Breast epithelium (tissue), 4 donors: ENCODE data around the gene TMEM43. TPM values are rescaled to one million over a fixed set of nuclear protein-coding genes. Genes with fewer than 3 reads are reported as not detected.

Source experiments
- DNase-seq, 2 donors: peaks; one replicate each; pipeline ENCODE4 v3.0.0-alpha.2; 2019; ENCODE audit warnings: low spot score in 2 of 2
- H3K27ac ChIP-seq, 2 donors: fragments of 200-600 bp; sonication (generic) in 1 of 2; one replicate each; pipeline ENCODE4 v1.5.1; 2016 to 2019; ENCODE audit warnings: mild to moderate bottlenecking in 1 of 2
- H3K27me3 ChIP-seq, 2 donors: fragments of 200-600 bp; sonication (generic) in 1 of 2; one replicate each; pipeline versions ENCODE4 v1.5.1 to v1.6.0; 2017 to 2019; ENCODE audit warnings: control low read depth in 1 of 2, mild to moderate bottlenecking in 1 of 2
- H3K36me3 ChIP-seq: fragments of 200-600 bp; one replicate; pipeline ENCODE4 v1.5.1; 2019
- H3K4me1 ChIP-seq, 2 donors: fragments of 200-600 bp; sonication (generic); one replicate each; pipeline ENCODE4 v1.5.1; 2016 to 2019; ENCODE audit warnings: control low read depth in 1 of 2
- H3K4me3 ChIP-seq, 3 donors: fragments of 200-600 bp; sonication (generic); 1 replicate in 2 of 3; 2 replicates in 1 of 3; pipeline ENCODE4 v1.5.1; 2016 to 2019; ENCODE audit warnings: mild to moderate bottlenecking in 3 of 3, moderate library complexity in 2 of 3
- H3K9me3 ChIP-seq, 2 donors: fragments of 200-600 bp; sonication (generic) in 1 of 2; one replicate each; pipeline ENCODE4 v1.5.1; 2016 to 2019; ENCODE audit warnings: control low read depth in 1 of 2
- POLR2A ChIP-seq: fragments of 450-650 bp; IDR thresholded peaks from one replicate; pipeline ENCODE4 v1.6.1; 2016; ENCODE audit warnings: antibody characterized with exemption, mild to moderate bottlenecking, moderate library complexity
- POLR2AphosphoS5 ChIP-seq, 3 donors: sonication (generic); formaldehyde crosslinking; IDR thresholded peaks; one replicate each; pipeline ENCODE4 v1.6.1; 2017; ENCODE audit warnings: antibody characterized with exemption in 3 of 3
- intact Hi-C: fragments of 100-400 bp; cut with DNase I; formaldehyde crosslinking; loops from one replicate; pipeline ENCODE4 v1.15.1; 2023; ENCODE audit warnings: low total_unique reads
- total RNA-seq, 3 donors: library from RNA; depleted of rRNA; stranded (reverse); fragments of >200 nt; gene quantifications; one replicate each; pipeline ENCODE4 v1.1.0, GENCODE V29; 2016
- TF ChIP-seq, protein P1 (sequence below), 3 donors: fragments of 450-650 bp; IDR thresholded peaks; one replicate each; pipeline ENCODE4 v1.5.1; 2016 to 2017; ENCODE audit warnings: antibody characterized with exemption in 3 of 3, mild to moderate bottlenecking in 3 of 3, moderate library complexity in 3 of 3

TMEM43 gene
- total RNA-seq, 3 donors from 2014 or later: 90.5 to 170 (median 93.4) TPM

- H3K9me3 ChIP-seq: no peaks in the 10 kb centered on the region
- H3K27me3 ChIP-seq: no peaks in the 10 kb centered on the region
- peaks cover 8% of the 10 kb centered on the region for H3K36me3 ChIP-seq
- H3K4me3 ChIP-seq: no peak overlapping the region
- DNase-seq: no peak
- intact Hi-C loops: no loop called here
- TF ChIP-seq, protein P1, sequence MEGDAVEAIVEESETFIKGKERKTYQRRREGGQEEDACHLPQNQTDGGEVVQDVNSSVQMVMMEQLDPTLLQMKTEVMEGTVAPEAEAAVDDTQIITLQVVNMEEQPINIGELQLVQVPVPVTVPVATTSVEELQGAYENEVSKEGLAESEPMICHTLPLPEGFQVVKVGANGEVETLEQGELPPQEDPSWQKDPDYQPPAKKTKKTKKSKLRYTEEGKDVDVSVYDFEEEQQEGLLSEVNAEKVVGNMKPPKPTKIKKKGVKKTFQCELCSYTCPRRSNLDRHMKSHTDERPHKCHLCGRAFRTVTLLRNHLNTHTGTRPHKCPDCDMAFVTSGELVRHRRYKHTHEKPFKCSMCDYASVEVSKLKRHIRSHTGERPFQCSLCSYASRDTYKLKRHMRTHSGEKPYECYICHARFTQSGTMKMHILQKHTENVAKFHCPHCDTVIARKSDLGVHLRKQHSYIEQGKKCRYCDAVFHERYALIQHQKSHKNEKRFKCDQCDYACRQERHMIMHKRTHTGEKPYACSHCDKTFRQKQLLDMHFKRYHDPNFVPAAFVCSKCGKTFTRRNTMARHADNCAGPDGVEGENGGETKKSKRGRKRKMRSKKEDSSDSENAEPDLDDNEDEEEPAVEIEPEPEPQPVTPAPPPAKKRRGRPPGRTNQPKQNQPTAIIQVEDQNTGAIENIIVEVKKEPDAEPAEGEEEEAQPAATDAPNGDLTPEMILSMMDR (IDR thresholded peaks at IDR 0.05): no peak
- TF ChIP-seq POLR2AphosphoS5 (IDR thresholded peaks at IDR 0.05) (no peak), POLR2A (no peak)
- peak overlapping the region in 1 of 2 donors; percentile 41 for H3K27ac ChIP-seq
- H3K4me1 ChIP-seq: peaks cover 4 to 5% of the 10 kb centered on the region in 2 donors
Measured at GRCh38 chr3:14138109-14138877, 13.4 kb downstream of the TMEM43 start.

GRCh38 chr3:14138878-14139655 lies 14.2 kb downstream of the TMEM43 start:
- Histone ChIP-seq H3K27me3 (no peaks in the 10 kb centered on the region), H3K4me1 (peaks cover 8% of the 10 kb centered on the region in 2 donors), H3K4me3 (no peak overlapping the region), H3K36me3 (peaks cover under 1% of the 10 kb centered on the region), H3K9me3 (no peaks in the 10 kb centered on the region), H3K27ac (peak overlapping the region in 1 of 2 donors; percentile 32)
- DNase-seq: no peak
- TF ChIP-seq POLR2A (no peak), POLR2AphosphoS5 (IDR thresholded peaks at IDR 0.05) (no peak)
- TF ChIP-seq, protein P1 (IDR thresholded peaks at IDR 0.05): no peak
- intact Hi-C loops: no loop called here

DNA sequence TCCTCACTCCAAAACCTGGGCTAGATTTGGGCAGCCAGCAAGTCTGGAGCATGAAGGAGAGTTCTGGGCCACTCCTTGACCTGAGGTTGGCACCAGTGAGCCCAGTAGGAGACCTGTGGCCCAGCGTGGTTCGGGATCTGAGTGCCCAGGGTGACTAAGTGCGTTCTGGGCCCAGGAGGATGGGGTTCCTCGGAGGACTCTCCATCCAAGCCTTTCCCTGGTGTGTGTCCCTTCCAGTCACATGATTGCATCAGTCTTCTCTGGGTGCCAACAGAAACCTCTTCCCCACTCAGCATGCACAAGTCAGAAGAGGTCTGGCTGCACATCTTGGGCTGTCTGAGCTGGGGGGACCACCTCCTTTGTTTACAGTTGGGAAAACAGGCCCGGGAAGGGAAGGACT lies 14.9 kb downstream of the TMEM43 start:
- no peak for DNase-seq
- no peaks in the 10 kb centered on the region for H3K9me3 ChIP-seq
- peaks cover 11% of the 10 kb centered on the region in 2 donors for H3K4me1 ChIP-seq
- no peak overlapping the region for H3K4me3 ChIP-seq
- TF ChIP-seq POLR2AphosphoS5 (IDR thresholded peaks at IDR 0.05) (no peak), POLR2A (no peak)
- TF ChIP-seq, protein P1 (IDR thresholded peaks at IDR 0.05): no peak
- H3K36me3 ChIP-seq: no peaks in the 10 kb centered on the region
- H3K27me3 ChIP-seq: no peaks in the 10 kb centered on the region
- intact Hi-C loops: no loop called here
- H3K27ac ChIP-seq: peak overlapping the region in 1 of 2 donors; percentile 1

DNA sequence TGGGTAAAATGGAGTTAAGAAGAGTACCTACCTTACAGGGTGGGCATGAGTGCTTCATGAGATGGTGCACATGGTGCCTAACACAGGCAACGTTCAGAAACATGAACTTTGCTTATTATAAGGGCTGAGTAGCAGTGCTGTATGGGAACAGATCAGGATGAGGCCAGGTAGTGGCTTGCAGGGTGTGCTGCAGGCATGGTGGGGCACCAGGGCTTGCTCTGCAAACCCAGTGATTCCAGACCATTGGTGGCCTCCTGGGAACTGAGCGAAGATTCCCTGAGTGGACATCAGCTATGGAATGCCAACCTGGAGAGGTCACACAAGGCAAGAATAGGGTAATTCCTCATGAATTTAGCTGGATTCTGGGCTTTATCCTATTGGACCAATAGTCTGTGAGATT lies 15.8 kb downstream of the TMEM43 start:
- peak overlapping the region; percentile 41 to 91 for H3K27ac ChIP-seq
- no peaks in the 10 kb centered on the region for H3K9me3 ChIP-seq
- intact Hi-C loops: no loop called here
- H3K36me3 ChIP-seq: no peaks in the 10 kb centered on the region
- H3K4me3 ChIP-seq: no peak overlapping the region
- TF ChIP-seq POLR2AphosphoS5 (IDR thresholded peaks at IDR 0.05) (no peak), POLR2A (no peak)
- TF ChIP-seq, protein P1 (IDR thresholded peaks at IDR 0.05): no peak
- H3K4me1 ChIP-seq: peaks cover 19% of the 10 kb centered on the region in 2 donors
- no peak for DNase-seq
- H3K27me3 ChIP-seq: no peaks in the 10 kb centered on the region

GRCh38 chr3:14141144-14141543 lies 16.3 kb downstream of the TMEM43 start:
- Histone ChIP-seq H3K9me3 (no peaks in the 10 kb centered on the region), H3K27me3 (no peaks in the 10 kb centered on the region), H3K4me1 (peaks cover 19 to 21% of the 10 kb centered on the region in 2 donors), H3K27ac (peak overlapping the region; percentile 89 to 91), H3K36me3 (no peaks in the 10 kb centered on the region), H3K4me3 (no peak overlapping the region)
- TF ChIP-seq, protein P1 (IDR thresholded peaks at IDR 0.05): no peak
- no peak for TF ChIP-seq POLR2AphosphoS5 (IDR thresholded peaks at IDR 0.05)
- TF ChIP-seq POLR2A: no peak
- intact Hi-C loops: no loop called here
- no peak for DNase-seq
